Smooth muscle cell (in vitro differentiated cells): Measurements from ENCODE around the gene PUM1. TPM values are rescaled to one million over a fixed set of nuclear protein-coding genes. Genes with fewer than 3 reads are reported as not detected.
"Not testable (repeated sequence)": the region's sequence is repeated elsewhere in the genome, so short reads cannot be mapped to it uniquely, and the experiment has no call there.

Experiments used
- DNase-seq: peaks from one replicate; lab custom pipeline; 2025; ENCODE audit not compliant: unreplicated experiment; lab: John Stamatoyannopoulos, UW
- H2AFZ ChIP-seq: fragments of 200-600 bp; sonication (generic); 2 replicates; pipeline ENCODE4 v1.6.0; 2016; ENCODE audit warnings: antibody characterized with exemption, low read depth, mild to moderate bottlenecking
- H3F3A ChIP-seq: fragments of 200-600 bp; sonication (generic); 2 replicates; pipeline ENCODE4 v1.6.0; 2017; ENCODE audit warnings: antibody characterized with exemption, low read depth
- H3K27ac ChIP-seq: fragments of 200-600 bp; sonication (generic); 2 replicates; pipeline ENCODE4 v1.5.1; 2016; ENCODE audit warnings: low read depth, mild to moderate bottlenecking
- H3K27me3 ChIP-seq: fragments of 200-600 bp; sonication (generic); 2 replicates; pipeline ENCODE4 v1.6.1; 2016; ENCODE audit warnings: low read depth, mild to moderate bottlenecking
- H3K36me3 ChIP-seq: fragments of 200-600 bp; sonication (generic); 2 replicates; pipeline ENCODE4 v1.5.1; 2016; ENCODE audit warnings: low read depth
- H3K4me1 ChIP-seq: fragments of 200-600 bp; sonication (generic); 2 replicates; pipeline ENCODE4 v1.5.1; 2016; ENCODE audit warnings: low read depth
- H3K4me2 ChIP-seq: fragments of 200-600 bp; sonication (generic); 2 replicates; pipeline ENCODE4 v1.6.0; 2016; ENCODE audit warnings: mild to moderate bottlenecking
- H3K4me3 ChIP-seq: fragments of 200-600 bp; sonication (generic); 2 replicates; pipeline ENCODE4 v1.5.1; 2016; ENCODE audit warnings: mild to moderate bottlenecking
- H3K79me2 ChIP-seq: fragments of 200-600 bp; sonication (generic); 2 replicates; pipeline ENCODE4 v1.6.0; 2016; ENCODE audit warnings: low read depth, mild to moderate bottlenecking
- H3K9ac ChIP-seq: fragments of 200-600 bp; sonication (generic); 2 replicates; pipeline ENCODE4 v1.6.0; 2016; ENCODE audit warnings: low read depth
- H3K9me3 ChIP-seq: fragments of 200-600 bp; sonication (generic); replicated peaks from 2 replicates; pipeline ENCODE4 v1.5.1; 2016; ENCODE audit warnings: low read depth
- H4K20me1 ChIP-seq: fragments of 200-600 bp; sonication (generic); 2 replicates; pipeline ENCODE4 v1.6.0; 2016; ENCODE audit warnings: low read depth
- WGBS: methylation state at CpG from one replicate; pipeline ENCODE4 v1.1.7; 2016; ENCODE audit warnings: low lambda C conversion rate; 5-methylcytosine and 5-hydroxymethylcytosine counted together
- polyA plus RNA-seq: library from polyadenylated mRNA; unstranded; fragments of >200 nt; fragmentation: Nextera tagmentation; extraction: Ambion mirVana; gene quantifications from 2 replicates; pipeline ENCODE4 v1.2.1, GENCODE V29; 2016
- total RNA-seq: library from RNA; depleted of rRNA; stranded (reverse); fragments of >200 nt; gene quantifications from 2 replicates; pipeline ENCODE4 v1.2.3, GENCODE V29; 2014
- TF ChIP-seq, protein P1 (sequence below): fragments of 200-600 bp; sonication (generic); IDR thresholded peaks from 2 replicates; pipeline ENCODE4 v1.5.1; 2017; ENCODE audit warnings: borderline replicate concordance, mild to moderate bottlenecking, antibody characterized with exemption; ENCODE audit not compliant: insufficient read depth, poor library complexity, severe bottlenecking

The PUM1 gene
- total and polyA plus RNA-seq, 2 experiments from 2014 or later = 49.0 to 78.2 TPM

DNA sequence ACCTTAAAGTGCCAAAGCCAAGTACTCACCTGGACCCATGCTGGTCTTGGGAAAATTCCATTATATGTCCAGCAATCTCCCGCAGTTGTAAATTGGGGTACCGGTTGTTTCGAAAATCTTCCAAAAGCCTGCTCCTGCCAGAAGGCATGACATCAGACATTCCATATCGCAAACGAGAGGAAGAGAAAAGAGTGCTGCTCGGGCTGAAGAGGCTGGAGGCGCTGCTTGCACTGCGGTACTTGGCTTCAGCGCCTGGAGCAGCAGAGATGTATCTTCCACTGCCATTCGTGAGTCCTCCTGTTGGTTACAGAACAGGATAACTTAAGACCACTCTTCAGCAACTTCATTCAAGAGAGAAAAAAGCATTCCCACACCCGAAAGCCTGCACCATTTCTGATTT is 111.8 kb downstream of the PUM1 start:
- H3K4me2 ChIP-seq = no peak overlapping the region
- H2AFZ ChIP-seq = no peak overlapping the region
- H3F3A ChIP-seq = peaks cover 9% of the 10 kb centered on the region
- no peak overlapping the region for H3K27ac ChIP-seq
- DNase-seq = no peak
- no peaks in the 10 kb centered on the region for H3K9me3 ChIP-seq
- H3K4me1 ChIP-seq = peaks cover 2% of the 10 kb centered on the region
- 94% methylated on average over 11 of the region's 11 CpGs for WGBS
- H3K9ac ChIP-seq = no peak overlapping the region
- no peak overlapping the region for H3K4me3 ChIP-seq
- TF ChIP-seq, protein P1, sequence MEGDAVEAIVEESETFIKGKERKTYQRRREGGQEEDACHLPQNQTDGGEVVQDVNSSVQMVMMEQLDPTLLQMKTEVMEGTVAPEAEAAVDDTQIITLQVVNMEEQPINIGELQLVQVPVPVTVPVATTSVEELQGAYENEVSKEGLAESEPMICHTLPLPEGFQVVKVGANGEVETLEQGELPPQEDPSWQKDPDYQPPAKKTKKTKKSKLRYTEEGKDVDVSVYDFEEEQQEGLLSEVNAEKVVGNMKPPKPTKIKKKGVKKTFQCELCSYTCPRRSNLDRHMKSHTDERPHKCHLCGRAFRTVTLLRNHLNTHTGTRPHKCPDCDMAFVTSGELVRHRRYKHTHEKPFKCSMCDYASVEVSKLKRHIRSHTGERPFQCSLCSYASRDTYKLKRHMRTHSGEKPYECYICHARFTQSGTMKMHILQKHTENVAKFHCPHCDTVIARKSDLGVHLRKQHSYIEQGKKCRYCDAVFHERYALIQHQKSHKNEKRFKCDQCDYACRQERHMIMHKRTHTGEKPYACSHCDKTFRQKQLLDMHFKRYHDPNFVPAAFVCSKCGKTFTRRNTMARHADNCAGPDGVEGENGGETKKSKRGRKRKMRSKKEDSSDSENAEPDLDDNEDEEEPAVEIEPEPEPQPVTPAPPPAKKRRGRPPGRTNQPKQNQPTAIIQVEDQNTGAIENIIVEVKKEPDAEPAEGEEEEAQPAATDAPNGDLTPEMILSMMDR = no peak
- H3K79me2 ChIP-seq = peaks cover 57% of the 10 kb centered on the region
- peaks cover 33% of the 10 kb centered on the region for H3K36me3 ChIP-seq
- H4K20me1 ChIP-seq = peaks cover 90% of the 10 kb centered on the region
- no peaks in the 10 kb centered on the region for H3K27me3 ChIP-seq

DNA sequence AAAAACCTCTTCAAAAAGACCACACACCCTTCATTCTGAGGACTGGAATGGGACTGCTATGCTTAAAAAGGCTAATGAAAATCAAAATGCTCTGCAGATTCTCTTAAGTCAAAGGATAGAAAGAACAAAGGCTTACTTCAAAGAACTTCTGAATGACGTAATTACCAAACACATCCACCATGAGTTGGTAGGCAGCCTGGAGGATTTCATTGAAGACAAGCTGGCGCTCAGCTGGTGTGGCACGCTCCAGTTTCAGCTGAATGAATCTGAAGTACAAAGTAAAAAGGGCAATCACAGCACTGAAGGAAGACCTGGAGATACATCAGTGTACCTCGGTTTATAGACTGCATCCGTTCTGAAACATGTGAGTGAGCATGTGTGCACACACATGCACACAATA is 113.4 kb downstream of the PUM1 start:
- Histone ChIP-seq H3K27ac (no peak overlapping the region), H3K4me3 (no peak overlapping the region), H4K20me1 (peaks cover 90% of the 10 kb centered on the region), H3F3A (peaks cover 9% of the 10 kb centered on the region), H3K4me1 (peaks cover 2% of the 10 kb centered on the region), H2AFZ (no peak overlapping the region), H3K27me3 (no peaks in the 10 kb centered on the region), H3K79me2 (peaks cover 43% of the 10 kb centered on the region), H3K9me3 (no peaks in the 10 kb centered on the region), H3K36me3 (peaks cover 38% of the 10 kb centered on the region), H3K9ac (no peak overlapping the region), H3K4me2 (no peak overlapping the region)
- TF ChIP-seq, protein P1 = no peak
- 90% methylated on average over 5 of the region's 5 CpGs for WGBS
- no peak for DNase-seq

DNA sequence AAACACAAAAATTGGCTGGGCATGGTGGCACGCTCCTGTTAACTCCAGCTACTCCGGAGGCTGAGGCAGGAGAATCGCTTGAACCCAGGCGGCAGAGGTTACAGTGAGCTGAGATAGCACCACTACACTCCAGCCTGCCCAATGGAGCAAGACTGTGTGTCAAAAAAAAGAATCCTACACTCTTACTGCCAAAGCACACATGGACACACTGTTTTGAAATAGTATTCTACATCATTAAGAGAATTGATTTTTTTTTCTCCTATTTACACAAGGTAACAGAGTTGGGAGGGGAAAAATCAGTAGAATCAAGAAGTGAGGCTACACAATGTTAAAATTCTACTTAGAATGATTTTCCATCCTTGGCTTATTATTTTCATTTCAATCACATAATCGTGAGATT is 114.8 kb downstream of the PUM1 start:
- Histone ChIP-seq H3F3A (peaks cover 9% of the 10 kb centered on the region), H3K9me3 (no peaks in the 10 kb centered on the region), H3K4me3 (no peak overlapping the region), H4K20me1 (peaks cover 90% of the 10 kb centered on the region), H3K9ac (no peak overlapping the region), H3K79me2 (peaks cover 48% of the 10 kb centered on the region), H3K36me3 (peaks cover 38% of the 10 kb centered on the region), H3K4me1 (peaks cover 2% of the 10 kb centered on the region), H3K4me2 (no peak overlapping the region), H2AFZ (no peak overlapping the region), H3K27ac (no peak overlapping the region), H3K27me3 (no peaks in the 10 kb centered on the region)
- TF ChIP-seq, protein P1 = no peak
- DNase-seq = no peak
- WGBS = over 99% methylated on average over 5 of the region's 5 CpGs

DNA sequence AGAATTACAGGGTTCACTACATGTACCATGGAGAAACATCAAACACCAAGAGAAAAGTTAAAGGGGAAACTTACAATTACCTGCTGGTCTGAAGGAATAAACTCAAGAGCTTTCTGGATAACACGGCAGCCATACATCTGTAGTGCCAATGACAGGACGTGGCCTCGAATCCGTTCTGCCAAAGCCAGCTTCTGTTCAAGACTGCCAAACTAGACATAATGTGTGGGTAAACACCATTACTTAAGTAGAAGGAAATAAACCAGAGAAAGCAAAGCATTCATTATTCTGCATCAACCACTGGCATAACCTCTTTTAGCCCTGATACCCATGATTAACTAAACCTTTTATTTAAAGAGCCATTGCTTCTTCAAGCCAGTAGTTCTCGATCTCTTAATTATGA is 115.5 kb downstream of the PUM1 start:
- H3F3A ChIP-seq = peaks cover 9% of the 10 kb centered on the region
- no peak overlapping the region for H3K27ac ChIP-seq
- peaks cover 44% of the 10 kb centered on the region for H3K36me3 ChIP-seq
- H3K4me2 ChIP-seq = no peak overlapping the region
- TF ChIP-seq, protein P1 = no peak
- H3K4me1 ChIP-seq = no peaks in the 10 kb centered on the region
- H3K79me2 ChIP-seq = peaks cover 49% of the 10 kb centered on the region
- H3K9me3 ChIP-seq = no peaks in the 10 kb centered on the region
- 97% methylated on average over 5 of the region's 5 CpGs for WGBS
- no peaks in the 10 kb centered on the region for H3K27me3 ChIP-seq
- DNase-seq = no peak
- H4K20me1 ChIP-seq = peaks cover 90% of the 10 kb centered on the region
- no peak overlapping the region for H3K4me3 ChIP-seq
- no peak overlapping the region for H3K9ac ChIP-seq
- no peak overlapping the region for H2AFZ ChIP-seq

DNA sequence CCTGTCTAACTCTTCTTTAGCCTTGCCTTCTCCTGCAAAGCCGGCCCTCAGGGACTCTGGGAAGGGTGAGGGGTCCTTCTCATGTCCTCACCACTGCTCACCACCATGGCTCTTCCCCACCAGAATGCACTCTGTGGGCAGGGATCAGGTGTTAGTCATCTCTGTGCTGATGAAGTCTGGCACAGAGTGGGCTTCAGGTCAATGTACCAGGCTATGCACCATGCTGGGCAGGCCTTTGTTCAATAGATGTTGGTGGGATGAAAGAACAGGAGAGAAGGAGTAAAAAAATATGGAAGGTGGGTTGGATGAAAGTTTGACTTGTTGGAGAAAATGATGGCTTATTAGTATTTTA is 116.1 kb downstream of the PUM1 start:
- Histone ChIP-seq H4K20me1 (peaks cover 90% of the 10 kb centered on the region), H3K79me2 (peaks cover 48% of the 10 kb centered on the region), H3K36me3 (peaks cover 48% of the 10 kb centered on the region)
- H3K27ac ChIP-seq, H3K4me2 ChIP-seq, H3K4me3 ChIP-seq, H3K9ac ChIP-seq, H3K27me3 ChIP-seq, H2AFZ ChIP-seq, DNase-seq, H3K4me1 ChIP-seq, H3K9me3 ChIP-seq, H3F3A ChIP-seq: not testable (repeated sequence)
- WGBS = 100% methylated on average over 1 of the region's 1 CpG
